Fibroblast of lung (primary cell): ENCODE data around the gene DHX57. TPM values are rescaled to one million over a fixed set of nuclear protein-coding genes. Genes with fewer than 3 reads are reported as not detected.
"Not testable (repeated sequence)": the region's sequence is repeated elsewhere in the genome, so short reads cannot be mapped to it uniquely, and the experiment has no call there.

ENCODE experiments used
- DNase-seq, 2 donors: peaks; one replicate each; pipeline versions ENCODE4 v3.0.0 to v3.0.0-alpha.2; 2010; ENCODE audit warnings: low read depth in 2 of 2
- H2AFZ ChIP-seq: 2 replicates; pipeline ENCODE4 v1.5.1; 2012; ENCODE audit warnings: low read length, control low read depth, inconsistent platforms
- H3K27ac ChIP-seq: 2 replicates; pipeline ENCODE4 v1.5.1; 2011; ENCODE audit warnings: low read length, control low read depth; ENCODE audit not compliant: insufficient read depth
- H3K27me3 ChIP-seq: 2 replicates; pipeline ENCODE4 v1.5.1; 2011; ENCODE audit warnings: mild to moderate bottlenecking, low read length; ENCODE audit not compliant: control insufficient read depth, insufficient read depth
- H3K36me3 ChIP-seq: 2 replicates; pipeline ENCODE4 v1.5.1; 2011; ENCODE audit warnings: low read length; ENCODE audit not compliant: control insufficient read depth, insufficient read depth
- H3K4me1 ChIP-seq: 2 replicates; pipeline ENCODE4 v1.5.1; 2011; ENCODE audit warnings: low read length; ENCODE audit not compliant: control insufficient read depth, insufficient read depth; ENCODE audit errors: extremely low read depth
- H3K4me2 ChIP-seq: 2 replicates; pipeline ENCODE4 v1.5.1; 2011; ENCODE audit warnings: low read length, control low read depth; ENCODE audit not compliant: insufficient read depth; ENCODE audit errors: extremely low read depth
- H3K4me3 ChIP-seq, 4 experiments: fragments of 200-600 bp in 1 of 4; sonication (generic) in 1 of 4; replicated peaks in 1 of 4; 2 replicates each; pipeline ENCODE4 v1.5.1; 2011 to 2016; ENCODE audit warnings: low read length in 4 of 4, low read depth in 3 of 4, mild to moderate bottlenecking in 3 of 4, control low read depth in 2 of 4, inconsistent platforms in 1 of 4, mixed read lengths in 1 of 4; ENCODE audit not compliant: insufficient read depth in 1 of 4; ENCODE audit errors: control extremely low read depth in 1 of 4
- H3K79me2 ChIP-seq: 2 replicates; pipeline ENCODE4 v1.5.1; 2012; ENCODE audit warnings: mild to moderate bottlenecking, low read length, inconsistent platforms; ENCODE audit not compliant: control insufficient read depth, insufficient read depth
- H3K9ac ChIP-seq: 2 replicates; pipeline ENCODE4 v1.5.1; 2011; ENCODE audit warnings: mild to moderate bottlenecking, low read length, control low read depth; ENCODE audit not compliant: insufficient read depth
- H3K9me3 ChIP-seq: 2 replicates; pipeline ENCODE4 v1.5.1; 2012; ENCODE audit warnings: low read depth, low read length; ENCODE audit not compliant: control insufficient read depth, insufficient read depth
- H4K20me1 ChIP-seq: 2 replicates; pipeline ENCODE4 v1.5.1; 2011; ENCODE audit warnings: low read length; ENCODE audit not compliant: control insufficient read depth, insufficient read depth; ENCODE audit errors: extremely low read depth
- CTCF ChIP-seq, 2 donors: IDR thresholded peaks in 1 of 2; conservative IDR thresholded peaks in 1 of 2; 1 replicate in 1 of 2; 2 replicates in 1 of 2; pipeline ENCODE4 v1.5.1; 2011 to 2012; ENCODE audit warnings: low read length in 2 of 2, control low read depth in 1 of 2, inconsistent platforms in 1 of 2, low read depth in 1 of 2, mild to moderate bottlenecking in 1 of 2
- EZH2 ChIP-seq: IDR thresholded peaks from 2 replicates; pipeline ENCODE4 v1.5.1; 2012; ENCODE audit warnings: low read length, control low read depth, mild to moderate bottlenecking; ENCODE audit errors: missing control alignments
- polyA plus RNA-seq, 2 donors: library from polyadenylated mRNA; depleted of rRNA in 1 of 2; stranded (reverse) in 1 of 2; unstranded in 1 of 2; fragments of >200 nt; gene quantifications; 2 replicates each; pipeline ENCODE4 v1.2.1, GENCODE V29; 2011 to 2012; ENCODE audit warnings: missing spikeins in 1 of 2
- total RNA-seq: library from RNA; depleted of rRNA; stranded (reverse); fragments of >200 nt; gene quantifications from 2 replicates; pipeline ENCODE4 v1.2.1, GENCODE V29; 2014

DHX57 gene
- total and polyA plus RNA-seq, 2 donors (not counting 1 experiment from before 2014, with no cell fraction given), result 18.5 to 23.5 TPM

GRCh38 chr2:38830526-38831159, 45.1 kb downstream of the DHX57 start:
- peak in 1 of 2 donors; percentile 23 for DNase-seq
- Histone ChIP-seq H3K9ac (no peak overlapping the region), H3K36me3 (peaks cover 2% of the 10 kb centered on the region), H2AFZ (no peak overlapping the region), H3K4me1 (no peaks in the 10 kb centered on the region), H3K4me2 (no peak overlapping the region), H3K27me3 (no peaks in the 10 kb centered on the region), H3K9me3 (no peaks in the 10 kb centered on the region), H3K27ac (no peak overlapping the region), H4K20me1 (no peaks in the 10 kb centered on the region), H3K79me2 (no peaks in the 10 kb centered on the region), H3K4me3 (no peak overlapping the region)
- no peak for TF ChIP-seq CTCF (conservative IDR thresholded peaks at IDR 0.05 in 1 of 2, IDR thresholded peaks at IDR 0.05 in 1 of 2; ENCODE audit: low read depth in 1 of 2, low read length in 2 of 2)
- no peak for TF ChIP-seq EZH2

- Histone ChIP-seq H3K4me3 (no peak overlapping the region), H3K9ac (no peak overlapping the region), H3K4me2 (no peak overlapping the region), H3K36me3 (peaks cover 3% of the 10 kb centered on the region), H3K27ac (no peak overlapping the region), H4K20me1 (no peaks in the 10 kb centered on the region), H3K4me1 (no peaks in the 10 kb centered on the region), H3K79me2 (no peaks in the 10 kb centered on the region), H2AFZ (no peak overlapping the region), H3K9me3 (no peaks in the 10 kb centered on the region), H3K27me3 (no peaks in the 10 kb centered on the region)
- DNase-seq, result peak in 1 of 2 donors; percentile 1
- TF ChIP-seq EZH2, result no peak
- TF ChIP-seq CTCF (conservative IDR thresholded peaks at IDR 0.05 in 1 of 2, IDR thresholded peaks at IDR 0.05 in 1 of 2; ENCODE audit: low read depth in 1 of 2, low read length in 2 of 2), result no peak
These were observed 45.8 kb downstream of the DHX57 start for GRCh38 chr2:38829971-38830370.

- H3K27ac ChIP-seq, result no peak overlapping the region
- no peaks in the 10 kb centered on the region for H3K79me2 ChIP-seq
- H3K36me3 ChIP-seq, result peaks cover 1% of the 10 kb centered on the region
- H3K4me3 ChIP-seq, result no peak overlapping the region
- no peak for DNase-seq
- no peaks in the 10 kb centered on the region for H3K4me1 ChIP-seq
- H3K9ac ChIP-seq, result no peak overlapping the region
- H4K20me1 ChIP-seq, result no peaks in the 10 kb centered on the region
- H2AFZ ChIP-seq, result no peak overlapping the region
- TF ChIP-seq CTCF (conservative IDR thresholded peaks at IDR 0.05 in 1 of 2, IDR thresholded peaks at IDR 0.05 in 1 of 2; ENCODE audit: low read depth in 1 of 2, low read length in 2 of 2), result no peak
- TF ChIP-seq EZH2, result no peak
- H3K9me3 ChIP-seq, result no peaks in the 10 kb centered on the region
- no peaks in the 10 kb centered on the region for H3K27me3 ChIP-seq
- no peak overlapping the region for H3K4me2 ChIP-seq
These were observed 47.3 kb downstream of the DHX57 start for GRCh38 chr2:38828460-38828859.

GRCh38 chr2:38827539-38828145, 48.1 kb downstream of the DHX57 start:
- H3K27me3 ChIP-seq, H3K4me1 ChIP-seq, H3K9ac ChIP-seq, H3K4me3 ChIP-seq, H3K9me3 ChIP-seq, H3K36me3 ChIP-seq, H2AFZ ChIP-seq, H3K4me2 ChIP-seq, H3K79me2 ChIP-seq, H4K20me1 ChIP-seq: not testable (repeated sequence)
- peak; percentile 73 to 86 for DNase-seq
- peak overlapping the region; percentile 32 for H3K27ac ChIP-seq
